Mesothelial cell of epicardium (in vitro differentiated cells): ENCODE measurements around the gene ZMYND19. TPM values are rescaled to one million over a fixed set of nuclear protein-coding genes. Genes with fewer than 3 reads are reported as not detected.
"Not testable (repeated sequence)": the region's sequence is repeated elsewhere in the genome, so short reads cannot be mapped to it uniquely, and the experiment has no call there.

ENCODE experiments used
- DNase-seq, 2 experiments: peaks; one replicate each; pipeline ENCODE4 v3.0.0; 2021; ENCODE audit warnings: low spot score in 2 of 2; ENCODE audit not compliant: unreplicated experiment in 2 of 2
- H3K27ac Mint-ChIP-seq: 2 replicates; pipeline ENCODE4 v1.8.0; 2021; ENCODE audit warnings: mixed read lengths
- H3K27me3 Mint-ChIP-seq: 2 replicates; pipeline ENCODE4 v1.8.0; 2021; ENCODE audit warnings: low read depth, mixed read lengths
- H3K36me3 Mint-ChIP-seq: 2 replicates; pipeline ENCODE4 v1.8.0; 2021; ENCODE audit warnings: mixed read lengths
- H3K4me1 Mint-ChIP-seq: 2 replicates; pipeline ENCODE4 v1.8.0; 2021; ENCODE audit warnings: mixed read lengths
- H3K4me3 Mint-ChIP-seq: 2 replicates; pipeline ENCODE4 v1.8.0; 2021; ENCODE audit warnings: mild to moderate bottlenecking, moderate library complexity, mixed read lengths
- H3K9me3 Mint-ChIP-seq: 2 replicates; pipeline ENCODE4 v1.8.0; 2021; ENCODE audit warnings: mixed read lengths
- total RNA-seq: library from RNA; stranded (reverse); gene quantifications from 3 replicates; pipeline ENCODE4 v1.2.1, GENCODE V29; 2021
- TF ChIP-seq, protein P1 (sequence below): fragments of 200-600 bp; sonication (generic); IDR thresholded peaks from one replicate; pipeline ENCODE4 v1.5.0; 2021; ENCODE audit warnings: antibody characterized with exemption; ENCODE audit not compliant: unreplicated experiment

ZMYND19 gene
- total RNA-seq, 1 donor from 2014 or later, result 33.2 TPM

- Mint-ChIP-seq H3K4me3 (peak within 1 kb of the TSS; percentile 69), H3K27ac (no peak within 1 kb of the TSS)
- TF ChIP-seq, protein P1, sequence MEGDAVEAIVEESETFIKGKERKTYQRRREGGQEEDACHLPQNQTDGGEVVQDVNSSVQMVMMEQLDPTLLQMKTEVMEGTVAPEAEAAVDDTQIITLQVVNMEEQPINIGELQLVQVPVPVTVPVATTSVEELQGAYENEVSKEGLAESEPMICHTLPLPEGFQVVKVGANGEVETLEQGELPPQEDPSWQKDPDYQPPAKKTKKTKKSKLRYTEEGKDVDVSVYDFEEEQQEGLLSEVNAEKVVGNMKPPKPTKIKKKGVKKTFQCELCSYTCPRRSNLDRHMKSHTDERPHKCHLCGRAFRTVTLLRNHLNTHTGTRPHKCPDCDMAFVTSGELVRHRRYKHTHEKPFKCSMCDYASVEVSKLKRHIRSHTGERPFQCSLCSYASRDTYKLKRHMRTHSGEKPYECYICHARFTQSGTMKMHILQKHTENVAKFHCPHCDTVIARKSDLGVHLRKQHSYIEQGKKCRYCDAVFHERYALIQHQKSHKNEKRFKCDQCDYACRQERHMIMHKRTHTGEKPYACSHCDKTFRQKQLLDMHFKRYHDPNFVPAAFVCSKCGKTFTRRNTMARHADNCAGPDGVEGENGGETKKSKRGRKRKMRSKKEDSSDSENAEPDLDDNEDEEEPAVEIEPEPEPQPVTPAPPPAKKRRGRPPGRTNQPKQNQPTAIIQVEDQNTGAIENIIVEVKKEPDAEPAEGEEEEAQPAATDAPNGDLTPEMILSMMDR, result no peak
These were observed 15.1 kb upstream of the ZMYND19 start, which contains the start of gene ARRDC1 for GRCh38 chr9:137605121-137606004. Gene ARRDC1, plus strand, starts transcription at chr9:137605686. Its CDS starts 32 bp downstream, at chr9:137605718.

DNA sequence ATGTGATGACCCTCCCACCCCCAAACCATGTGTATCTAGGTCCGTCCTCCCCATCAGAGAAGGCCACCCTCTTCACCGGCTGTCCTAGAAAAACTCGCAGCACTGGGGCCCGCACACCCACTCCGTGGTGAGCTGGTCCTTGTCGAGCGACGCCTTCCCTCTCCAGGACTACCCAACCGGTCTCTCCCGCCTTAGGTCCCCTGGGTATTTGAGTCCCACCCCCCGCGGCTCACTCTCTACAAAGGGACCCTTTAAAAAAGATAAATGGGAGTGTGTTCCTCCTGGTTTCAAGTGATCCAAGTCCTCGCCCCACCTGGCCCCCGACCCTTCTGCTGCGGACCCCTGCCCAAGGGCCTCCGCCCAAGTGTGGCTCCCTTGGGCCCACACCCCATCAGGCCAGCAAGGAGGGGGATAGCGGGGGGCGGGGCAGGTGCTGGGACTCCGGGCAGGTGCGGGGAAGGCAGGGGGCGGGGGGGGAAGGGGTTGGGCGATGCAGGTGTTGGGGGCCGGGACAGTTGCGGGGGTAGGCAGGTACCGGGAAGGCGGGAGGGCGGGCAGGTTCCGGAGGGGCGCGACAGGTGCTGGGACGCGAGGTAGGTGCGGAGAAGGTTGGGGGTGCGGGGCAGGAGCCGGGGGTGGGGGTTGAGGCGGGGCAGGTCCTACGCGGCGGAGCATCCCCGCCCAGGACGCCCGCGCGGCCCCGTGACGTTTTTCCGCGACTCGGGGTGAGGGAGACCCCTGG is 14.2 kb upstream of the ZMYND19 start:
- no peak overlapping the region for H3K27ac Mint-ChIP-seq
- H3K27me3 Mint-ChIP-seq, result peaks cover 32% of the 10 kb centered on the region
- no peaks in the 10 kb centered on the region for H3K36me3 Mint-ChIP-seq
- H3K9me3 Mint-ChIP-seq, result no peaks in the 10 kb centered on the region
- TF ChIP-seq, protein P1, result no peak
- peak overlapping the region; percentile 55 for H3K4me3 Mint-ChIP-seq
- DNase-seq, result no peak
- peaks cover 11% of the 10 kb centered on the region for H3K4me1 Mint-ChIP-seq

More at GRCh38 chr9:137605121-137606004, 15.1 kb upstream of the ZMYND19 start, which contains the start of gene ARRDC1:
- peaks cover 11% of the 10 kb centered on the region for H3K4me1 Mint-ChIP-seq
- DNase-seq, result peak; percentile 84 to 88
- no peaks in the 10 kb centered on the region for H3K36me3 Mint-ChIP-seq
- no peaks in the 10 kb centered on the region for H3K9me3 Mint-ChIP-seq
- H3K27me3 Mint-ChIP-seq, result peaks cover 32% of the 10 kb centered on the region

- TF ChIP-seq, protein P1, result no peak
- peaks cover 11% of the 10 kb centered on the region for H3K4me1 Mint-ChIP-seq
These were observed 13.6 kb upstream of the ZMYND19 start for GRCh38 chr9:137603879-137604278.

GRCh38 chr9:137602661-137603060 is 12.3 kb upstream of the ZMYND19 start:
- H3K27me3 Mint-ChIP-seq, result peaks cover 37% of the 10 kb centered on the region
- no peak for DNase-seq
- H3K36me3 Mint-ChIP-seq, result no peaks in the 10 kb centered on the region
- no peak overlapping the region for H3K27ac Mint-ChIP-seq
- TF ChIP-seq, protein P1, result no peak
- H3K4me3 Mint-ChIP-seq, result no peak overlapping the region
- no peaks in the 10 kb centered on the region for H3K9me3 Mint-ChIP-seq
- peaks cover 11% of the 10 kb centered on the region for H3K4me1 Mint-ChIP-seq

More at GRCh38 chr9:137603879-137604278, 13.6 kb upstream of the ZMYND19 start:
- peak overlapping the region; percentile 55 for H3K4me3 Mint-ChIP-seq
- H3K9me3 Mint-ChIP-seq, result no peaks in the 10 kb centered on the region
- DNase-seq, result no peak
- H3K27ac Mint-ChIP-seq, result no peak overlapping the region
- no peaks in the 10 kb centered on the region for H3K36me3 Mint-ChIP-seq
- H3K27me3 Mint-ChIP-seq, result peaks cover 32% of the 10 kb centered on the region

- no peak for DNase-seq
- Mint-ChIP-seq H3K9me3 (no peaks in the 10 kb centered on the region), H3K27ac (no peak overlapping the region), H3K4me1 (no peaks in the 10 kb centered on the region), H3K36me3 (no peaks in the 10 kb centered on the region), H3K4me3 (no peak overlapping the region), H3K27me3 (peaks cover 22% of the 10 kb centered on the region)
- TF ChIP-seq, protein P1, result no peak
These were observed 8.6 kb upstream of the ZMYND19 start for GRCh38 chr9:137598943-137599342.

GRCh38 chr9:137596577-137596976 is 6.3 kb upstream of the ZMYND19 start:
- not testable (repeated sequence) for H3K36me3 Mint-ChIP-seq, DNase-seq, H3K9me3 Mint-ChIP-seq, H3K27ac Mint-ChIP-seq, H3K27me3 Mint-ChIP-seq, H3K4me3 Mint-ChIP-seq, H3K4me1 Mint-ChIP-seq
